ENCODE data around the gene SOX15. TPM values are rescaled to one million over a fixed set of nuclear protein-coding genes. Genes with fewer than 3 reads are reported as not detected.

The SOX15 gene
- total and polyA plus RNA-seq, 2 of the 13 experiments (the other 11 are each of a cell fraction or from before 2014, with no cell fraction given) = 0.07 to 0.18 TPM

DNA sequence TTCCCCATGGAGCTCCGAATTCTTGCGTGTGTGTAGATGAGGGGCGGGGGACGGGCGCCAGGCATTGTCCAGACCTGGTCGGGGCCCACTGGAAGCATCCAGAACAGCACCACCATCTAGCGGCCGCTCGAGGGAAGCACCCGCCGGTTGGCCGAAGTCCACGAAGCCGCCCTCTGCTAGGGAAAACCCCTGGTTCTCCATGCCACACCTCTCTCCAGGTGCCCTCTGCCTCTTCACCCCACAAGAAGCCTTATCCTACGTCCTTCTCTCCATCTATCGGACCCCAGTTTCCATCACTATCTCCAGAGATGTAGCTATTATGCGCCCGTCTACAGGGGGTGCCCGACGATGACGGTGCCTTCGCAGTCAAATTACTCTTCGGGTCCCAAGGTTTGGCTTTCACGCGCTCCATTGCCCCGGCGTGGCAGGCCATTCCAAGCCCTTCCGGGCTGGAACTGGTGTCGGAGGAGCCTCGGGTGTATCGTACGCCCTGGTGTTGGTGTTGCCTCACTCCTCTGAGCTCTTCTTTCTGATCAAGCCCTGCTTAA is 28.8 kb downstream of the SOX15 start (continued):
- TF ChIP-seq ELF1 (CRISPR knock-in tag; IDR thresholded peaks at IDR 0.05) = 0 out of 2 replicates have a peak, but pooled peaks have one; percentile 16
- TF ChIP-seq, protein P1, sequence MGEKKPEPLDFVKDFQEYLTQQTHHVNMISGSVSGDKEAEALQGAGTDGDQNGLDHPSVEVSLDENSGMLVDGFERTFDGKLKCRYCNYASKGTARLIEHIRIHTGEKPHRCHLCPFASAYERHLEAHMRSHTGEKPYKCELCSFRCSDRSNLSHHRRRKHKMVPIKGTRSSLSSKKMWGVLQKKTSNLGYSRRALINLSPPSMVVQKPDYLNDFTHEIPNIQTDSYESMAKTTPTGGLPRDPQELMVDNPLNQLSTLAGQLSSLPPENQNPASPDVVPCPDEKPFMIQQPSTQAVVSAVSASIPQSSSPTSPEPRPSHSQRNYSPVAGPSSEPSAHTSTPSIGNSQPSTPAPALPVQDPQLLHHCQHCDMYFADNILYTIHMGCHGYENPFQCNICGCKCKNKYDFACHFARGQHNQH (CRISPR knock-in tag; IDR thresholded peaks at IDR 0.05) = no peak
- no peak for TF ChIP-seq BHLHE40 (IDR thresholded peaks at IDR 0.05; ENCODE audit: low read length)
- peak; percentile 49; the same call in 1 of the 2 replicates for TF ChIP-seq MTERF4 (CRISPR knock-in tag; IDR thresholded peaks at IDR 0.05)
- 0 out of 2 replicates have a peak, but pooled peaks have one; percentile 10 for TF ChIP-seq ZNF274 (CRISPR knock-in tag; IDR thresholded peaks at IDR 0.05)
- no peak for TF ChIP-seq SKI (IDR thresholded peaks at IDR 0.05; ENCODE audit: partially characterized antibody)
- 0 out of 2 replicates have a peak, but pooled peaks have one; percentile 22 for TF ChIP-seq SMAD3 (CRISPR knock-in tag; IDR thresholded peaks at IDR 0.05)
- peak; percentile 58; the same call in 1 of the 2 replicates for TF ChIP-seq RFXAP (CRISPR knock-in tag; IDR thresholded peaks at IDR 0.05; ENCODE audit: borderline replicate concordance)
- no peak for TF ChIP-seq CCAR2 (optimal IDR thresholded peaks at IDR 0.05; ENCODE audit: low read depth, low read length)
- no peak for TF ChIP-seq NFYC (CRISPR knock-in tag; IDR thresholded peaks at IDR 0.05)
- peak; percentile 87 for TF ChIP-seq NR0B2 (CRISPR knock-in tag; IDR thresholded peaks at IDR 0.05)
- peak in 1 of 2 experiments; percentile 51; a peak in 1 of 4 replicates for TF ChIP-seq POLR2A (IDR thresholded peaks at IDR 0.05; ENCODE audit: insufficient read depth in 1 of 2, low read depth in 2 of 2, low read length in 2 of 2)
- TF ChIP-seq HNF4G (IDR thresholded peaks at IDR 0.05; ENCODE audit: borderline replicate concordance, low read depth, low read length) = peak; percentile 58; the same call in 1 of the 2 replicates
- no peak for TF ChIP-seq HNF4G (CRISPR knock-in tag; IDR thresholded peaks at IDR 0.05; ENCODE audit: borderline replicate concordance, low read depth)
- TF ChIP-seq, protein P2, sequence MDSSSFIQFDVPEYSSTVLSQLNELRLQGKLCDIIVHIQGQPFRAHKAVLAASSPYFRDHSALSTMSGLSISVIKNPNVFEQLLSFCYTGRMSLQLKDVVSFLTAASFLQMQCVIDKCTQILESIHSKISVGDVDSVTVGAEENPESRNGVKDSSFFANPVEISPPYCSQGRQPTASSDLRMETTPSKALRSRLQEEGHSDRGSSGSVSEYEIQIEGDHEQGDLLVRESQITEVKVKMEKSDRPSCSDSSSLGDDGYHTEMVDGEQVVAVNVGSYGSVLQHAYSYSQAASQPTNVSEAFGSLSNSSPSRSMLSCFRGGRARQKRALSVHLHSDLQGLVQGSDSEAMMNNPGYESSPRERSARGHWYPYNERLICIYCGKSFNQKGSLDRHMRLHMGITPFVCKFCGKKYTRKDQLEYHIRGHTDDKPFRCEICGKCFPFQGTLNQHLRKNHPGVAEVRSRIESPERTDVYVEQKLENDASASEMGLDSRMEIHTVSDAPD (CRISPR knock-in tag; IDR thresholded peaks at IDR 0.05) = 0 out of 2 replicates have a peak, but pooled peaks have one; percentile 50
- TF ChIP-seq, protein P3, sequence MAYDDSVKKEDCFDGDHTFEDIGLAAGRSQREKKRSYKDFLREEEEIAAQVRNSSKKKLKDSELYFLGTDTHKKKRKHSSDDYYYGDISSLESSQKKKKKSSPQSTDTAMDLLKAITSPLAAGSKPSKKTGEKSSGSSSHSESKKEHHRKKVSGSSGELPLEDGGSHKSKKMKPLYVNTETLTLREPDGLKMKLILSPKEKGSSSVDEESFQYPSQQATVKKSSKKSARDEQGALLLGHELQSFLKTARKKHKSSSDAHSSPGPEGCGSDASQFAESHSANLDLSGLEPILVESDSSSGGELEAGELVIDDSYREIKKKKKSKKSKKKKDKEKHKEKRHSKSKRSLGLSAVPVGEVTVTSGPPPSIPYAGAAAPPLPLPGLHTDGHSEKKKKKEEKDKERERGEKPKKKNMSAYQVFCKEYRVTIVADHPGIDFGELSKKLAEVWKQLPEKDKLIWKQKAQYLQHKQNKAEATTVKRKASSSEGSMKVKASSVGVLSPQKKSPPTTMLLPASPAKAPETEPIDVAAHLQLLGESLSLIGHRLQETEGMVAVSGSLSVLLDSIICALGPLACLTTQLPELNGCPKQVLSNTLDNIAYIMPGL (CRISPR knock-in tag; IDR thresholded peaks at IDR 0.05; ENCODE audit: borderline replicate concordance in 1 of 2, low read depth in 1 of 2) = peak in 1 of 2 experiments; percentile 70; a peak in 2 of 4 replicates
- TF ChIP-seq ZMYM4 (CRISPR knock-in tag; IDR thresholded peaks at IDR 0.05) = peak; percentile 41; the same call in 1 of the 2 replicates
- no peak for TF ChIP-seq ZNF75D (CRISPR knock-in tag; IDR thresholded peaks at IDR 0.05; ENCODE audit: borderline replicate concordance)
- no peak for TF ChIP-seq ZKSCAN1 (IDR thresholded peaks at IDR 0.05; ENCODE audit: low read length)
- no peak for TF ChIP-seq SIX1 (CRISPR knock-in tag; IDR thresholded peaks at IDR 0.05; ENCODE audit: borderline replicate concordance)
- no peak for TF ChIP-seq BRF2 (CRISPR knock-in tag; IDR thresholded peaks at IDR 0.05)
- TF ChIP-seq ZSCAN31 (CRISPR knock-in tag; IDR thresholded peaks at IDR 0.05; ENCODE audit: low read depth) = no peak
- TF ChIP-seq KAT2B (IDR thresholded peaks at IDR 0.05; ENCODE audit: borderline replicate concordance, low read depth, low read length) = no peak
- TF ChIP-seq ZNF605 (CRISPR knock-in tag; IDR thresholded peaks at IDR 0.05) = peak; percentile 43; the same call in 1 of the 2 replicates

Data from HepG2 (cell line).